GM23248 (cell line): Measurements from ENCODE around the gene CDIP1.

Source experiments
- EZH2 ChIP-seq: fragments of 200-600 bp; sonication (generic); IDR thresholded peaks from 2 replicates; pipeline ENCODE4 v1.6.1; 2018; ENCODE audit warnings: antibody characterized with exemption, mild to moderate bottlenecking; ENCODE audit not compliant: insufficient read depth, poor library complexity, severe bottlenecking
- EZH2phosphoT487 ChIP-seq: fragments of 200-600 bp; sonication (generic); IDR thresholded peaks from 2 replicates; pipeline ENCODE4 v1.6.1; 2018; ENCODE audit warnings: antibody characterized with exemption, moderate library complexity, mild to moderate bottlenecking, low read depth; ENCODE audit not compliant: insufficient read depth

DNA sequence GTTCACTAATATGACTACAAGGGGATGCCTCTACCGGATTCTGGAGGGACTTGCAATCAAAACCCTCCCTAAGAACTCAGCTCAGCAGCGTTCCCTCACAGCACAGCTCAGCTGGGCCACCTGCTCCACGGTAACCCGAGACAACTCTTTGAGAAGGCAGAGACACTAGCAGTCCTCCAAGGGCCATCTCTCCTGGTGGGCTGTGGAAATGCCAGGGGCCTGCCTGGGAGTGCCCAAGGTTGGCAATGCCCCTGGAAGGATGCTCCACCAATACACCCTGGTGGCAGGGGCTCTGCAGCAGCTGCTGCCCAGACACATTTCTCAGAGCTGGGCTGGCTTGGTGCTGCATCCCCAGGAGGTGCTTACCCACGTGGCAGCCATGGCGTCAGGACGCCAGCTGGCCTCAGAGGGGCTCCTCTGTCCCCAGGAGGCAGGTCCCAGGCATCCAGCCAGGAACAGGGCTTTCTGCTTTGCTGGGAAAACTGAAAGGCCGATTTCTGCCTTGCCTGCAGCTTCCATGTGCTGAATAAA is 16.5 kb downstream of the CDIP1 start:
- TF ChIP-seq EZH2 (no peak), EZH2phosphoT487 (no peak)
